Epithelial cell of esophagus (primary cell): ENCODE results near the gene TMEM214.
A peak's percentile ranks its signal among the peaks of the same experiment; 100 is the strongest.

ENCODE experiments used
- DNase-seq: peaks from one replicate; pipeline ENCODE4 v3.0.0; 2010; ENCODE audit warnings: low read depth
- H3K4me3 ChIP-seq: 2 replicates; pipeline ENCODE4 v1.5.1; 2011; ENCODE audit warnings: mild to moderate bottlenecking, low read length, control low read depth
- CTCF ChIP-seq: IDR thresholded peaks from 2 replicates; pipeline ENCODE4 v1.5.1; 2011; ENCODE audit warnings: low read depth, mild to moderate bottlenecking, low read length, control low read depth, inconsistent platforms; ENCODE audit not compliant: insufficient read depth; ENCODE audit errors: missing control alignments

TMEM214 gene

GRCh38 chr2:27049422-27050280 is 16.9 kb downstream of the TMEM214 start:
- peak overlapping the region; percentile 86 for H3K4me3 ChIP-seq
- TF ChIP-seq CTCF = no peak
- peak; percentile 32 for DNase-seq

- peak overlapping the region; percentile 86 for H3K4me3 ChIP-seq
- TF ChIP-seq CTCF = peak; percentile 45
- peak; percentile 91 for DNase-seq
Observed at GRCh38 chr2:27050281-27050995, 17.7 kb downstream of the TMEM214 start.

GRCh38 chr2:27050996-27051901 is 18.5 kb downstream of the TMEM214 start, which contains the start of gene AGBL5:
Gene AGBL5 (plus strand): TSS chr2:27051668. CDS start chr2:27052959, 1,291 bp downstream.
- no peak for TF ChIP-seq CTCF
- DNase-seq = peak; percentile 95
- peak within 1 kb of the TSS; percentile 86 for H3K4me3 ChIP-seq

- DNase-seq = no peak
- TF ChIP-seq CTCF = no peak
- peak overlapping the region; percentile 86 for H3K4me3 ChIP-seq
Observed at GRCh38 chr2:27051902-27052645, 19.3 kb downstream of the TMEM214 start.

GRCh38 chr2:27053321-27053720 is 20.6 kb downstream of the TMEM214 start:
- no peak for DNase-seq
- no peak overlapping the region for H3K4me3 ChIP-seq
- TF ChIP-seq CTCF = no peak

GRCh38 chr2:27053776-27054175 is 21.0 kb downstream of the TMEM214 start:
- TF ChIP-seq CTCF = no peak
- H3K4me3 ChIP-seq = no peak overlapping the region
- DNase-seq = no peak
